B cell (primary cell): ENCODE measurements around the gene MROH2A. TPM values are rescaled to one million over a fixed set of nuclear protein-coding genes. Genes with fewer than 3 reads are reported as not detected.

Experiments
- ATAC-seq: fragments of 200-7000 bp; cut with Tn5 transposase; one replicate; pipeline ENCODE4 v1.10.0; 2021; ENCODE audit warnings: low read depth, mild to moderate bottlenecking, moderate number of reproducible peaks, moderate library complexity
- CTCF ChIA-PET: fragments of 350-600 bp; sonication (Branson Sonifier 250); formaldehyde crosslinking; loops from one replicate; lab custom pipeline; 2021; ENCODE audit warnings: antibody characterized with exemption, inconsistent platforms; lab: Charles Lee
- POLR2A ChIA-PET: fragments of 350-600 bp; sonication (Branson Sonifier 250); formaldehyde crosslinking; loops from one replicate; lab custom pipeline; 2021; ENCODE audit warnings: antibody characterized with exemption; lab: Charles Lee
- DNase-seq: peaks from one replicate; pipeline ENCODE4 v3.0.0; 2013
- H2AFZ ChIP-seq: 2 replicates; pipeline ENCODE4 v1.6.1; 2012; ENCODE audit warnings: mild to moderate bottlenecking, low read depth, low read length; ENCODE audit not compliant: insufficient read depth, poor library complexity, severe bottlenecking
- H3K27ac ChIP-seq, 2 donors: 1 replicate in 1 of 2; 2 replicates in 1 of 2; pipeline ENCODE4 v1.5.1; 2012 to 2013; ENCODE audit warnings: low read length in 2 of 2, mild to moderate bottlenecking in 2 of 2, moderate library complexity in 1 of 2
- H3K27me3 ChIP-seq, 4 experiments: fragments of 200-600 bp in 1 of 4; sonication (generic) in 1 of 4; replicated peaks in 1 of 4; 1 replicate in 2 of 4; 2 replicates in 2 of 4; pipeline versions ENCODE4 v1.6.1 to v1.7.0; 2013 to 2016; ENCODE audit warnings: low read length in 3 of 4, mild to moderate bottlenecking in 2 of 4, mixed read lengths in 1 of 4, moderate library complexity in 1 of 4; ENCODE audit not compliant: insufficient read depth in 4 of 4, control insufficient read depth in 3 of 4; ENCODE audit errors: control extremely low read depth in 1 of 4
- H3K36me3 ChIP-seq, 2 experiments: replicated peaks in 1 of 2; 1 replicate in 1 of 2; 2 replicates in 1 of 2; pipeline versions ENCODE4 v1.6.1 to v1.7.1; 2013; ENCODE audit warnings: low read length in 1 of 2; ENCODE audit not compliant: insufficient read depth in 2 of 2, control insufficient read depth in 1 of 2; ENCODE audit errors: control extremely low read depth in 1 of 2, extremely low read depth in 1 of 2
- H3K4me1 ChIP-seq, 2 donors: fragments of 200-600 bp in 1 of 2; sonication (generic) in 1 of 2; 1 replicate in 1 of 2; 2 replicates in 1 of 2; pipeline versions ENCODE4 v1.5.1 to v1.6.1; 2013 to 2017; ENCODE audit warnings: low read length in 2 of 2; ENCODE audit not compliant: control insufficient read depth in 2 of 2, insufficient read depth in 2 of 2
- H3K4me2 ChIP-seq: replicated peaks from 2 replicates; pipeline ENCODE3; 2012; ENCODE audit warnings: mild to moderate bottlenecking, low read depth, low read length; ENCODE audit not compliant: poor library complexity, severe bottlenecking
- H3K4me3 ChIP-seq, 5 experiments: fragments of 200-600 bp in 1 of 5; sonication (generic) in 1 of 5; 1 replicate in 3 of 5; 2 replicates in 2 of 5; pipeline versions ENCODE4 v1.5.1 to v1.7.0; 2011 to 2016; ENCODE audit warnings: low read length in 4 of 5, mild to moderate bottlenecking in 4 of 5, low read depth in 2 of 5, control low read depth in 1 of 5, moderate library complexity in 1 of 5; ENCODE audit not compliant: insufficient read depth in 1 of 5; ENCODE audit errors: control extremely low read depth in 1 of 5, extremely low read depth in 1 of 5
- H3K79me2 ChIP-seq: fragments of 200-600 bp; sonication (generic); one replicate; pipeline ENCODE4 v1.6.0; 2016; ENCODE audit warnings: low read length; ENCODE audit not compliant: control insufficient read depth, insufficient read depth
- H3K9ac ChIP-seq: fragments of 200-600 bp; sonication (generic); 2 replicates; pipeline ENCODE4 v1.6.1; 2017; ENCODE audit warnings: mild to moderate bottlenecking, low read length, moderate library complexity
- H3K9me3 ChIP-seq, 3 donors: one replicate each; pipeline versions ENCODE4 v1.6.1 to v1.7.1; 2013; ENCODE audit warnings: low read length in 2 of 3; ENCODE audit not compliant: control insufficient read depth in 2 of 3, insufficient read depth in 1 of 3; ENCODE audit errors: control extremely low read depth in 1 of 3
- H4K20me1 ChIP-seq: 2 replicates; pipeline ENCODE4 v1.6.0; 2012; ENCODE audit warnings: mild to moderate bottlenecking, low read length; ENCODE audit not compliant: insufficient read depth, control insufficient read depth, poor library complexity, severe bottlenecking
- H3K27ac Mint-ChIP-seq: one replicate; pipeline ENCODE4 v1.8.0; 2021; ENCODE audit warnings: mixed read lengths
- H3K27me3 Mint-ChIP-seq: one replicate; pipeline ENCODE4 v1.8.0; 2021; ENCODE audit warnings: mixed read lengths
- H3K4me1 Mint-ChIP-seq: one replicate; pipeline ENCODE4 v1.8.0; 2021; ENCODE audit warnings: mixed read lengths
- H3K4me3 Mint-ChIP-seq: one replicate; pipeline ENCODE4 v1.8.0; 2021; ENCODE audit warnings: mixed read lengths
- H3K9me3 Mint-ChIP-seq: one replicate; pipeline ENCODE4 v1.8.0; 2022; ENCODE audit warnings: mixed read lengths; ENCODE audit not compliant: insufficient read depth
- CTCF ChIP-seq: fragments of 200-600 bp; IDR thresholded peaks from one replicate; pipeline ENCODE4 v1.8.0; 2022; ENCODE audit warnings: antibody characterized with exemption, mild to moderate bottlenecking
- EZH2 ChIP-seq: IDR thresholded peaks from 2 replicates; pipeline ENCODE4 v1.6.1; 2012; ENCODE audit warnings: borderline replicate concordance, low read depth, mild to moderate bottlenecking, moderate library complexity, low read length; ENCODE audit not compliant: insufficient read depth, poor library complexity, severe bottlenecking
- WGBS: methylation state at CpG from one replicate; pipeline ENCODE4 v1.1.5; 2013; ENCODE audit warnings: missing lambda C conversion rate; ENCODE audit not compliant: insufficient coverage; 5-methylcytosine and 5-hydroxymethylcytosine counted together
- intact Hi-C: fragments of 100-400 bp; cut with micrococcal nuclease; formaldehyde crosslinking; loops from one replicate; pipeline ENCODE4 v1.10.0; 2022
- polyA plus RNA-seq: library from polyadenylated mRNA; depleted of rRNA; stranded (reverse); fragments of >200 nt; gene quantifications from 2 replicates; pipeline ENCODE4 v1.2.3, GENCODE V29; 2012
- total RNA-seq, 2 donors: library from RNA; stranded (reverse); fragments of 120-200 nt in 1 of 2; gene quantifications; 1 replicate in 1 of 2; 2 replicates in 1 of 2; pipeline versions ENCODE4 v1.2.3 to v1.2.4, GENCODE V29; 2013 to 2022

Gene MROH2A
- total and polyA plus RNA-seq, 2 donors (not counting 1 experiment from before 2014, with no cell fraction given), result not detected

- DNase-seq (no peak), ATAC-seq (no peak)
- intact Hi-C loops, result no loop called here
- WGBS, result 44% methylated on average over 4 of the region's 5 CpGs
- H3K27me3 ChIP-seq, result peaks cover 0 to 4% (median 0%) of the 10 kb centered on the region in 4 experiments
- no peak overlapping the region for H3K9ac ChIP-seq
- POLR2A ChIA-PET, result no interaction called here
- no peak overlapping the region for H3K4me3 ChIP-seq
- no peaks in the 10 kb centered on the region for H3K79me2 ChIP-seq
- Mint-ChIP-seq H3K27me3 (peaks cover 17% of the 10 kb centered on the region), H3K4me1 (no peaks in the 10 kb centered on the region), H3K27ac (no peak overlapping the region), H3K9me3 (peaks cover 2% of the 10 kb centered on the region), H3K4me3 (no peak overlapping the region)
- H3K9me3 ChIP-seq, result no peaks in the 10 kb centered on the region
- H3K4me2 ChIP-seq, result no peak overlapping the region
- H3K36me3 ChIP-seq, result no peaks in the 10 kb centered on the region
- no peaks in the 10 kb centered on the region for H4K20me1 ChIP-seq
- no peak overlapping the region for H3K27ac ChIP-seq
- no peak for TF ChIP-seq EZH2
- TF ChIP-seq CTCF, result no peak
- H3K4me1 ChIP-seq, result no peaks in the 10 kb centered on the region
- no peak overlapping the region for H2AFZ ChIP-seq
- CTCF ChIA-PET, result no interaction called here
These were observed 21.6 kb downstream of the MROH2A start for GRCh38 chr2:233799716-233800115.

GRCh38 chr2:233800208-233800607 is 22.1 kb downstream of the MROH2A start:
- Histone ChIP-seq H3K4me1 (no peaks in the 10 kb centered on the region), H2AFZ (no peak overlapping the region), H3K4me3 (no peak overlapping the region), H3K36me3 (no peaks in the 10 kb centered on the region), H3K79me2 (no peaks in the 10 kb centered on the region), H3K9me3 (no peaks in the 10 kb centered on the region), H3K27me3 (peaks cover 0 to 6% (median 0%) of the 10 kb centered on the region in 4 experiments), H3K27ac (no peak overlapping the region), H3K9ac (no peak overlapping the region), H4K20me1 (no peaks in the 10 kb centered on the region), H3K4me2 (no peak overlapping the region)
- TF ChIP-seq CTCF, result no peak
- no peak for TF ChIP-seq EZH2
- DNase-seq (no peak), ATAC-seq (no peak)
- Mint-ChIP-seq H3K4me3 (no peak overlapping the region), H3K27ac (no peak overlapping the region), H3K4me1 (no peaks in the 10 kb centered on the region), H3K27me3 (peaks cover 17% of the 10 kb centered on the region), H3K9me3 (peaks cover 2% of the 10 kb centered on the region)
- ChIA-PET CTCF (no interaction called here), POLR2A (no interaction called here)
- intact Hi-C loops, result no loop called here
- 85% methylated on average over 7 of the region's 7 CpGs for WGBS
